ENCODE results near the gene SMAD4. TPM values are rescaled to one million over a fixed set of nuclear protein-coding genes. Genes with fewer than 3 reads are reported as not detected.

SMAD4 gene
- total and polyA plus RNA-seq, 2 of the 8 experiments (the other 6 are each of a cell fraction or from before 2014, with no cell fraction given), result 86.5 to 139 TPM

DNA sequence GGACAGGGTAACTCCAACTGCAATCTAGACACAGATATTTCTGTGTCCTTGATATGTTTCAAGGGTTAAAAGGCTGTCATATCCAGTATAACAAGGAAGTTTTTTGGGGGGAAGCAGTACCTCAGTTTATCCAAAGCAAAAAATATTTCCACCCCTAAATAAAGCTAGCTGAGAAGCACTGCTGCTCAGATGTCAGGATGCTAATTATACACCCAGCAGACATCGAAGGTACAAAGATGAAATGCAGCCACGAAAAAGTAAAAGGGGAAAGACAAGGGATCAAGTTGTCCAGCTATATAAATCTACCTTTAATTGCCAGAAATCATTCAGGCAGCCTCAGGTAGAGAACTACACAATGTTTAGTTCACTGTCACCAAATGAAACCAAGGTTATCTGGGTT, 36.0 kb upstream of the SMAD4 start:
- Histone ChIP-seq H3K56ac (replicated peaks; ENCODE audit: insufficient read length, low read depth, low read length) (no peak overlapping the region), H3K27me3 (replicated peaks in 1 of 4; ENCODE audit: control insufficient read depth in 3 of 4, extremely low read depth in 1 of 4, insufficient read depth in 3 of 4, low read length in 3 of 4) (no peaks in the 10 kb centered on the region), H2BK20ac (ENCODE audit: low read length) (no peak overlapping the region), H3K79me1 (ENCODE audit: low read depth, low read length) (no peaks in the 10 kb centered on the region), H3K9me3 (ENCODE audit: insufficient read depth in 2 of 2, low read depth in 1 of 2, low read length in 1 of 2) (no peaks in the 10 kb centered on the region; a peak in 1 of 4 replicates), H4K5ac (ENCODE audit: insufficient read length, low read depth, low read length) (no peak overlapping the region), H3K79me2 (ENCODE audit: control insufficient read depth in 1 of 2, insufficient read depth in 2 of 2, low read length in 2 of 2) (no peaks in the 10 kb centered on the region), H3K4me1 (replicated peaks in 1 of 4; ENCODE audit: control insufficient read depth in 3 of 4, insufficient read depth in 4 of 4, low read length in 3 of 4) (peaks cover 0 to 8% (median 5%) of the 10 kb centered on the region in 4 experiments; a peak in 3 of 7 replicates), H3K4me3 (ENCODE audit: extremely low read depth in 1 of 4, insufficient read depth in 2 of 4, low read depth in 3 of 4, low read length in 4 of 4) (no peak overlapping the region), H4K8ac (ENCODE audit: extremely low read depth, insufficient read depth, low read length) (no peak overlapping the region), H2AFZ (ENCODE audit: low read length) (no peak overlapping the region), H4K91ac (replicated peaks; ENCODE audit: insufficient read length, low read length) (no peak overlapping the region), H3K36me3 (ENCODE audit: control insufficient read depth in 2 of 4, insufficient read depth in 4 of 4, low read length in 3 of 4) (no peaks in the 10 kb centered on the region), H3K4ac (replicated peaks; ENCODE audit: insufficient read length, low read depth, low read length) (no peak overlapping the region), H3K23ac (ENCODE audit: insufficient read length) (no peak overlapping the region), H2AK5ac (ENCODE audit: low read depth, low read length) (no peak overlapping the region), H3K23me2 (ENCODE audit: low read depth, low read length) (no peaks in the 10 kb centered on the region), H4K20me1 (replicated peaks in 1 of 2; ENCODE audit: control insufficient read depth in 1 of 2, insufficient read depth in 2 of 2, low read length in 2 of 2) (no peaks in the 10 kb centered on the region), H3K14ac (ENCODE audit: insufficient read length) (no peak overlapping the region), H3K18ac (ENCODE audit: extremely low read depth, low read length) (no peak overlapping the region), H2BK15ac (ENCODE audit: low read length) (no peak overlapping the region), H2BK5ac (ENCODE audit: low read depth, low read length) (no peak overlapping the region), H3K4me2 (ENCODE audit: insufficient read depth in 1 of 2, low read depth in 2 of 2, low read length in 2 of 2) (no peak overlapping the region), H3K27ac (ENCODE audit: low read depth, low read length) (no peak overlapping the region), H2BK12ac (ENCODE audit: low read depth, low read length) (no peak overlapping the region), H2BK120ac (replicated peaks; ENCODE audit: low read depth, low read length) (no peak overlapping the region), H3K9ac (replicated peaks in 1 of 4; ENCODE audit: extremely low read depth in 1 of 4, low read depth in 3 of 4, low read length in 3 of 4) (no peak overlapping the region)
- WGBS, 2 experiments (ENCODE audit: extremely low coverage in 1 of 2, insufficient coverage in 1 of 2, insufficient read length in 1 of 2, insufficient replicate concordance in 2 of 2, low coverage in 1 of 2, low lambda C conversion rate in 2 of 2, missing lambda C conversion rate in 1 of 2), result 89% methylated on average over 2 of the region's 2 CpGs; no CpG with 5 or more reads in 1 of the 2 experiments
- DNase-seq (ENCODE audit: low read depth in 1 of 2, low spot score in 2 of 2), result no peak
- FAIRE-seq, result no peak
- CTCF ChIA-PET (ENCODE audit: partially characterized antibody), result interaction anchor here (0.6 to 1.4 kb wide), 3 partner anchors 10 to 130 kb away, joined by 3 read pairs; no protein-coding TSS in a partner anchor
- TF ChIP-seq, protein P1, sequence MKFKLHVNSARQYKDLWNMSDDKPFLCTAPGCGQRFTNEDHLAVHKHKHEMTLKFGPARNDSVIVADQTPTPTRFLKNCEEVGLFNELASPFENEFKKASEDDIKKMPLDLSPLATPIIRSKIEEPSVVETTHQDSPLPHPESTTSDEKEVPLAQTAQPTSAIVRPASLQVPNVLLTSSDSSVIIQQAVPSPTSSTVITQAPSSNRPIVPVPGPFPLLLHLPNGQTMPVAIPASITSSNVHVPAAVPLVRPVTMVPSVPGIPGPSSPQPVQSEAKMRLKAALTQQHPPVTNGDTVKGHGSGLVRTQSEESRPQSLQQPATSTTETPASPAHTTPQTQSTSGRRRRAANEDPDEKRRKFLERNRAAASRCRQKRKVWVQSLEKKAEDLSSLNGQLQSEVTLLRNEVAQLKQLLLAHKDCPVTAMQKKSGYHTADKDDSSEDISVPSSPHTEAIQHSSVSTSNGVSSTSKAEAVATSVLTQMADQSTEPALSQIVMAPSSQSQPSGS (IDR thresholded peaks at IDR 0.05; ENCODE audit: low read length), result no peak
- TF ChIP-seq RAD21 (IDR thresholded peaks at IDR 0.05 in 1 of 2, conservative IDR thresholded peaks at IDR 0.05 in 1 of 2; ENCODE audit: low read depth in 2 of 2, low read length in 2 of 2) (no peak), SIN3A (conservative IDR thresholded peaks at IDR 0.05 in 1 of 2, IDR thresholded peaks at IDR 0.05 in 1 of 2; ENCODE audit: low read depth in 1 of 2, low read length in 2 of 2) (no peak), MAFK (IDR thresholded peaks at IDR 0.05; ENCODE audit: low read depth, low read length) (no peak), CEBPB (IDR thresholded peaks at IDR 0.05; ENCODE audit: low read depth, low read length) (no peak), KDM4A (IDR thresholded peaks at IDR 0.05; ENCODE audit: low read depth, low read length, severe bottlenecking) (no peak), SIRT6 (IDR thresholded peaks at IDR 0.05; ENCODE audit: low read length) (no peak), POLR2A (IDR thresholded peaks at IDR 0.05; ENCODE audit: control extremely low read depth in 1 of 2, low read depth in 2 of 2, low read length in 2 of 2) (no peak), KDM5A (IDR thresholded peaks at IDR 0.05; ENCODE audit: low read length) (no peak), NANOG (IDR thresholded peaks at IDR 0.05; ENCODE audit: insufficient read depth, low read depth, low read length, poor library complexity, severe bottlenecking) (no peak), TAF1 (IDR thresholded peaks at IDR 0.05; ENCODE audit: low read depth, low read length) (no peak)
- POLR2A ChIA-PET (ENCODE audit: partially characterized antibody), result interaction anchor here (0.6 to 1.5 kb wide), 3 partner anchors 17 to 36 kb away, joined by 3 to 5 read pairs (median 3); partner anchors contain the start of genes ELAC1 and SMAD4

All from H1 (cell line).